Globus pallidus (tissue), 1 donor: ENCODE data around the gene SHCBP1L.

Experiments
- DNase-seq: peaks from one replicate; pipeline ENCODE4 v3.0.0-alpha.2; 2015; ENCODE audit warnings: low spot score

The SHCBP1L gene

GRCh38 chr1:182890927-182891610 lies 61.9 kb downstream of the SHCBP1L start:
- DNase-seq = no peak

GRCh38 chr1:182889997-182890396 lies 63.0 kb downstream of the SHCBP1L start:
- no peak for DNase-seq

GRCh38 chr1:182888736-182889531 lies 64.0 kb downstream of the SHCBP1L start:
- DNase-seq = no peak

- DNase-seq = no peak
Measured at GRCh38 chr1:182886985-182887384, 66.0 kb downstream of the SHCBP1L start.

- no peak for DNase-seq
Measured at GRCh38 chr1:182885591-182885990, 67.4 kb downstream of the SHCBP1L start.

GRCh38 chr1:182884872-182885271 lies 68.1 kb downstream of the SHCBP1L start:
- DNase-seq = no peak

- DNase-seq = no peak
Measured at GRCh38 chr1:182877842-182878241, 75.1 kb downstream of the SHCBP1L start.

GRCh38 chr1:182877331-182877730 lies 75.6 kb downstream of the SHCBP1L start:
- DNase-seq = no peak

GRCh38 chr1:182875889-182876288 lies 77.1 kb downstream of the SHCBP1L start:
- DNase-seq = no peak

GRCh38 chr1:182872881-182873280 lies 80.1 kb downstream of the SHCBP1L start:
- DNase-seq = no peak

- no peak for DNase-seq
Measured at GRCh38 chr1:182869241-182869666, 83.7 kb downstream of the SHCBP1L start.

- no peak for DNase-seq
Measured at GRCh38 chr1:182867861-182868260, 85.1 kb downstream of the SHCBP1L start.

- DNase-seq = no peak
Measured at GRCh38 chr1:182863940-182864339, 89.0 kb downstream of the SHCBP1L start.

- DNase-seq = no peak
Measured at GRCh38 chr1:182862827-182863226, 90.1 kb downstream of the SHCBP1L start.

- DNase-seq = no peak
Measured at GRCh38 chr1:182861994-182862393, 91.0 kb downstream of the SHCBP1L start.

GRCh38 chr1:182860658-182861057 lies 92.3 kb downstream of the SHCBP1L start:
- no peak for DNase-seq

- no peak for DNase-seq
Measured at GRCh38 chr1:182857212-182857611, 95.8 kb downstream of the SHCBP1L start.

GRCh38 chr1:182855911-182856310 lies 97.1 kb downstream of the SHCBP1L start:
- no peak for DNase-seq

GRCh38 chr1:182851825-182852224 lies 101.1 kb downstream of the SHCBP1L start:
- DNase-seq = no peak

- DNase-seq = no peak
Measured at GRCh38 chr1:182850319-182850718, 102.6 kb downstream of the SHCBP1L start.
